H1 (cell line): ENCODE data around the gene WDR19. TPM values are rescaled to one million over a fixed set of nuclear protein-coding genes. Genes with fewer than 3 reads are reported as not detected.

Source experiments
- CTCF ChIA-PET: fragments of 300-600 bp; sonication (Branson Sonifier 250); formaldehyde crosslinking; loops from one replicate; lab custom pipeline; 2021; ENCODE audit not compliant: partially characterized antibody; lab: Charles Lee
- POLR2A ChIA-PET: fragments of 300-600 bp; sonication (Branson Sonifier 250); formaldehyde crosslinking; loops from one replicate; lab custom pipeline; 2021; ENCODE audit warnings: inconsistent platforms; ENCODE audit not compliant: partially characterized antibody; lab: Charles Lee
- DNase-seq, 2 experiments: peaks; one replicate each; pipeline versions ENCODE4 v3.0.0 to v3.0.0-alpha.2; 2010 to 2022; ENCODE audit warnings: low spot score in 2 of 2, low read depth in 1 of 2, mixed read lengths in 1 of 2
- FAIRE-seq: peaks from 2 replicates; lab custom pipeline; 2011; peaks lifted over from hg19 to GRCh38; lab: Jason Lieb, UNC
- H2AFZ ChIP-seq: 2 replicates; pipeline ENCODE4 v1.8.1; 2012; ENCODE audit warnings: low read length, inconsistent platforms
- H2AK5ac ChIP-seq: 2 replicates; pipeline ENCODE4 v1.6.1; 2013; ENCODE audit warnings: low read depth, low read length
- H2BK120ac ChIP-seq: replicated peaks from 2 replicates; pipeline ENCODE3; 2013; ENCODE audit warnings: low read depth, low read length, inconsistent platforms
- H2BK12ac ChIP-seq: 2 replicates; pipeline ENCODE4 v1.6.1; 2013; ENCODE audit warnings: low read depth, low read length
- H2BK15ac ChIP-seq: 2 replicates; pipeline ENCODE4 v1.6.1; 2013; ENCODE audit warnings: low read length
- H2BK20ac ChIP-seq: 2 replicates; pipeline ENCODE4 v1.6.1; 2013; ENCODE audit warnings: low read length
- H2BK5ac ChIP-seq: 2 replicates; pipeline ENCODE4 v1.6.1; 2013; ENCODE audit warnings: low read depth, low read length
- H3K14ac ChIP-seq: 2 replicates; pipeline ENCODE4 v1.6.1; 2013; ENCODE audit warnings: inconsistent platforms; ENCODE audit not compliant: insufficient read length
- H3K18ac ChIP-seq: 2 replicates; pipeline ENCODE4 v1.6.1; 2013; ENCODE audit warnings: low read length; ENCODE audit errors: extremely low read depth
- H3K23ac ChIP-seq: 2 replicates; pipeline ENCODE4 v1.6.1; 2013; ENCODE audit warnings: inconsistent platforms; ENCODE audit not compliant: insufficient read length
- H3K23me2 ChIP-seq: 2 replicates; pipeline ENCODE4 v1.6.1; 2013; ENCODE audit warnings: low read depth, low read length
- H3K27ac ChIP-seq: 2 replicates; pipeline ENCODE4 v1.6.1; 2011; ENCODE audit warnings: low read depth, low read length, inconsistent platforms
- H3K27me3 ChIP-seq, 4 experiments: replicated peaks in 1 of 4; 1 replicate in 1 of 4; 2 replicates in 3 of 4; pipeline versions ENCODE4 v1.6.1 to v1.8.1; 2011 to 2013; ENCODE audit warnings: low read length in 3 of 4, mild to moderate bottlenecking in 3 of 4, inconsistent platforms in 2 of 4, mixed read lengths in 2 of 4, moderate library complexity in 1 of 4; ENCODE audit not compliant: control insufficient read depth in 3 of 4, insufficient read depth in 3 of 4; ENCODE audit errors: extremely low read depth in 1 of 4
- H3K36me3 ChIP-seq, 4 experiments: 2 replicates each; pipeline versions ENCODE4 v1.6.1 to v1.8.1; 2011 to 2013; ENCODE audit warnings: mild to moderate bottlenecking in 4 of 4, low read length in 3 of 4, moderate library complexity in 2 of 4, control low read depth in 1 of 4, inconsistent platforms in 1 of 4; ENCODE audit not compliant: insufficient read depth in 4 of 4, control insufficient read depth in 2 of 4
- H3K4ac ChIP-seq: replicated peaks from 2 replicates; pipeline ENCODE3; 2013; ENCODE audit warnings: low read length, low read depth, mixed read lengths, inconsistent platforms; ENCODE audit not compliant: insufficient read length
- H3K4me1 ChIP-seq, 4 experiments: replicated peaks in 1 of 4; 1 replicate in 1 of 4; 2 replicates in 3 of 4; pipeline versions ENCODE4 v1.6.1 to v1.8.1; 2011 to 2013; ENCODE audit warnings: low read length in 3 of 4, inconsistent platforms in 2 of 4, mixed read lengths in 1 of 4; ENCODE audit not compliant: insufficient read depth in 4 of 4, control insufficient read depth in 3 of 4
- H3K4me2 ChIP-seq, 2 experiments: 2 replicates each; pipeline versions ENCODE4 v1.6.1 to v1.8.1; 2011 to 2013; ENCODE audit warnings: low read depth in 2 of 2, low read length in 2 of 2, control low read depth in 1 of 2, inconsistent platforms in 1 of 2, mild to moderate bottlenecking in 1 of 2; ENCODE audit not compliant: insufficient read depth in 1 of 2
- H3K4me3 ChIP-seq, 4 experiments: fragments of 200-600, 300-600 bp in 1 of 4; sonication (generic), shearing (Covaris generic), sonication (Bioruptor Twin) in 1 of 4; 2 replicates each; pipeline versions ENCODE4 v1.5.1 to v1.8.1; 2011 to 2016; ENCODE audit warnings: low read length in 4 of 4, low read depth in 3 of 4, control low read depth in 2 of 4, inconsistent platforms in 2 of 4, mild to moderate bottlenecking in 2 of 4, mixed read lengths in 1 of 4, moderate library complexity in 1 of 4; ENCODE audit not compliant: insufficient read depth in 2 of 4; ENCODE audit errors: extremely low read depth in 1 of 4
- H3K56ac ChIP-seq: replicated peaks from 2 replicates; pipeline ENCODE3; 2013; ENCODE audit warnings: low read depth, mild to moderate bottlenecking, mixed read lengths, low read length, inconsistent platforms; ENCODE audit not compliant: insufficient read length
- H3K79me1 ChIP-seq: 2 replicates; pipeline ENCODE4 v1.6.1; 2013; ENCODE audit warnings: low read depth, low read length, control low read depth
- H3K79me2 ChIP-seq, 2 experiments: 2 replicates each; pipeline versions ENCODE4 v1.6.1 to v1.8.1; 2012 to 2013; ENCODE audit warnings: low read length in 2 of 2, mild to moderate bottlenecking in 2 of 2, inconsistent platforms in 1 of 2; ENCODE audit not compliant: insufficient read depth in 2 of 2, control insufficient read depth in 1 of 2
- H3K9ac ChIP-seq, 4 experiments: replicated peaks in 1 of 4; 1 replicate in 1 of 4; 2 replicates in 3 of 4; pipeline versions ENCODE4 v1.6.1 to v1.8.1; 2011 to 2013; ENCODE audit warnings: low read depth in 3 of 4, low read length in 3 of 4, control low read depth in 2 of 4, mild to moderate bottlenecking in 2 of 4, moderate library complexity in 2 of 4, inconsistent platforms in 1 of 4; ENCODE audit errors: extremely low read depth in 1 of 4
- H3K9me3 ChIP-seq, 2 experiments: 2 replicates each; pipeline versions ENCODE4 v1.6.1 to v1.8.1; 2012 to 2013; ENCODE audit warnings: mild to moderate bottlenecking in 2 of 2, moderate library complexity in 2 of 2, control low read depth in 1 of 2, inconsistent platforms in 1 of 2, low read depth in 1 of 2, low read length in 1 of 2, mixed read lengths in 1 of 2; ENCODE audit not compliant: insufficient read depth in 2 of 2
- H4K20me1 ChIP-seq, 2 experiments: replicated peaks in 1 of 2; 2 replicates each; pipeline versions ENCODE3 to v1.8.1; 2011 to 2013; ENCODE audit warnings: inconsistent platforms in 2 of 2, low read length in 2 of 2, mild to moderate bottlenecking in 1 of 2; ENCODE audit not compliant: insufficient read depth in 2 of 2, control insufficient read depth in 1 of 2
- H4K5ac ChIP-seq: 2 replicates; pipeline ENCODE4 v1.6.1; 2013; ENCODE audit warnings: low read length, low read depth, mixed read lengths, inconsistent platforms; ENCODE audit not compliant: insufficient read length
- H4K8ac ChIP-seq: 2 replicates; pipeline ENCODE4 v1.8.0; 2013; ENCODE audit warnings: mild to moderate bottlenecking, moderate library complexity, low read length, inconsistent platforms; ENCODE audit not compliant: insufficient read depth; ENCODE audit errors: extremely low read depth
- H4K91ac ChIP-seq: replicated peaks from 2 replicates; pipeline ENCODE3; 2013; ENCODE audit warnings: low read length, mixed read lengths, inconsistent platforms; ENCODE audit not compliant: insufficient read length
- BACH1 ChIP-seq: IDR thresholded peaks from 2 replicates; pipeline ENCODE4 v1.6.1; 2012; ENCODE audit warnings: low read length, improper control_type of control experiment
- CTCF ChIP-seq, 3 experiments: IDR thresholded peaks; 1 replicate in 2 of 3; 2 replicates in 1 of 3; pipeline versions ENCODE4 v1.5.1 to v1.6.1; 2011; ENCODE audit warnings: low read length in 3 of 3, mild to moderate bottlenecking in 3 of 3, inconsistent platforms in 2 of 3, low read depth in 1 of 3, moderate library complexity in 1 of 3; ENCODE audit not compliant: insufficient read depth in 1 of 3; ENCODE audit errors: control extremely low read depth in 1 of 3
- GTF2F1 ChIP-seq: IDR thresholded peaks from 2 replicates; pipeline ENCODE4 v1.6.1; 2012; ENCODE audit warnings: low read depth, low read length, improper control_type of control experiment, borderline replicate concordance
- HDAC2 ChIP-seq, 2 experiments: fragments of 300-600 bp in 1 of 2; sonication (generic) in 1 of 2; IDR thresholded peaks; 2 replicates each; pipeline ENCODE4 v1.6.1; 2011 to 2012; ENCODE audit warnings: low read depth in 2 of 2, low read length in 2 of 2, mild to moderate bottlenecking in 2 of 2, moderate library complexity in 2 of 2, borderline replicate concordance in 1 of 2, inconsistent platforms in 1 of 2
- POLR2AphosphoS5 ChIP-seq: IDR thresholded peaks from 2 replicates; pipeline ENCODE4 v1.6.1; 2011; ENCODE audit warnings: low read depth, low read length
- POU5F1 ChIP-seq: IDR thresholded peaks from 2 replicates; pipeline ENCODE4 v1.6.1; 2011; ENCODE audit warnings: low read depth, mild to moderate bottlenecking, low read length, moderate library complexity
- RBBP5 ChIP-seq: IDR thresholded peaks from 2 replicates; pipeline ENCODE4 v1.7.1; 2012; ENCODE audit warnings: low read depth, mild to moderate bottlenecking, inconsistent platforms, low read length, moderate library complexity, borderline replicate concordance
- SP2 ChIP-seq: IDR thresholded peaks from 2 replicates; pipeline ENCODE4 v1.6.1; 2012; ENCODE audit warnings: mild to moderate bottlenecking, low read length, inconsistent platforms
- SRF ChIP-seq: IDR thresholded peaks from 2 replicates; pipeline ENCODE4 v1.6.1; 2011; ENCODE audit warnings: mild to moderate bottlenecking, low read depth, low read length, moderate library complexity
- TEAD4 ChIP-seq: IDR thresholded peaks from 2 replicates; pipeline ENCODE4 v1.6.1; 2012; ENCODE audit warnings: low read depth, low read length, inconsistent platforms, mixed read lengths
- ZNF274 ChIP-seq: IDR thresholded peaks from 2 replicates; pipeline ENCODE4 v1.7.0; 2012; ENCODE audit warnings: low read length, borderline replicate concordance; ENCODE audit errors: extremely low read depth
- whole genome bisulfite sequencing, 2 experiments: shearing (Covaris generic) in 1 of 2; methylation state at CpG; one replicate each; pipeline versions ENCODE4 v1.1.6 to v1.1.7; 2013 to 2015; ENCODE audit warnings: low lambda C conversion rate in 2 of 2, mixed read lengths in 2 of 2, inconsistent platforms in 1 of 2, low coverage in 1 of 2, missing lambda C conversion rate in 1 of 2; ENCODE audit not compliant: insufficient replicate concordance in 2 of 2, insufficient coverage in 1 of 2, insufficient read length in 1 of 2; ENCODE audit errors: extremely low coverage in 1 of 2, missing lambda C conversion rate in 1 of 2; 5-methylcytosine and 5-hydroxymethylcytosine counted together
- polyA plus RNA-seq, 7 experiments: library from polyadenylated mRNA; depleted of rRNA in 3 of 7; stranded (reverse) in 5 of 7; unstranded in 2 of 7; fragments of >200 nt in 5 of 7; fragments of 200-250 nt in 2 of 7; gene quantifications; 1 replicate in 5 of 7; 2 replicates in 1 of 7; 4 replicates in 1 of 7; pipeline versions ENCODE4 v1.2.1 to v1.2.3, GENCODE V29; 2011 to 2013; ENCODE audit warnings: missing spikeins in 2 of 7, mixed read lengths in 2 of 7
- total RNA-seq: library from RNA; stranded (reverse); fragmentation: NEBNext Ultra II Directional; extraction: Animal tissue kit (Norgen Biotek cat#: 25700); gene quantifications from 2 replicates; pipeline ENCODE4 v1.2.1, GENCODE V29; 2021
- TF ChIP-seq, protein P1 (sequence below): IDR thresholded peaks from 2 replicates; pipeline ENCODE4 v1.6.1; 2012; ENCODE audit warnings: inconsistent platforms

Gene WDR19
- total and polyA plus RNA-seq, 2 of the 8 experiments (the other 6 are each of a cell fraction or from before 2014, with no cell fraction given) = 22.2 to 23.3 TPM

- Histone ChIP-seq H2AFZ (no peak overlapping the region), H3K9ac (no peak overlapping the region), H2BK15ac (no peak overlapping the region), H3K4ac (no peak overlapping the region), H2BK5ac (no peak overlapping the region), H3K23me2 (no peaks in the 10 kb centered on the region), H3K56ac (no peak overlapping the region), H3K79me1 (no peaks in the 10 kb centered on the region), H3K23ac (no peak overlapping the region), H3K18ac (no peak overlapping the region), H3K36me3 (peaks cover 0 to 3% (median 0%) of the 10 kb centered on the region in 4 experiments; a peak in 1 of 8 replicates), H2BK12ac (no peak overlapping the region), H3K4me3 (no peak overlapping the region), H3K27me3 (peaks cover 0 to 1% (median 0%) of the 10 kb centered on the region in 4 experiments; a peak in 1 of 7 replicates), H4K8ac (no peak overlapping the region), H3K79me2 (no peaks in the 10 kb centered on the region), H3K9me3 (no peaks in the 10 kb centered on the region), H3K27ac (no peak overlapping the region), H3K4me1 (no peaks in the 10 kb centered on the region), H3K14ac (no peak overlapping the region), H2BK120ac (no peak overlapping the region), H2BK20ac (no peak overlapping the region), H4K91ac (no peak overlapping the region), H4K20me1 (no peaks in the 10 kb centered on the region), H4K5ac (no peak overlapping the region), H2AK5ac (no peak overlapping the region), H3K4me2 (no peak overlapping the region)
- ChIA-PET CTCF (no interaction called here), POLR2A (no interaction called here)
- no peak for DNase-seq
- no peak for FAIRE-seq
- 93% methylated on average over 3 of the region's 3 CpGs; no CpG with 5 or more reads in 1 of the 2 experiments for WGBS, 2 experiments
- TF ChIP-seq TEAD4 (no peak), POLR2AphosphoS5 (no peak), HDAC2 (IDR thresholded peaks at IDR 0.05; ENCODE audit: borderline replicate concordance in 1 of 2, low read depth in 2 of 2, low read length in 2 of 2) (no peak), GTF2F1 (no peak), BACH1 (no peak), SP2 (no peak), ZNF274 (no peak), RBBP5 (no peak), CTCF (IDR thresholded peaks at IDR 0.05; ENCODE audit: control extremely low read depth in 1 of 3, insufficient read depth in 1 of 3, low read depth in 1 of 3, low read length in 3 of 3) (no peak), SRF (no peak), POU5F1 (no peak)
- TF ChIP-seq, protein P1, sequence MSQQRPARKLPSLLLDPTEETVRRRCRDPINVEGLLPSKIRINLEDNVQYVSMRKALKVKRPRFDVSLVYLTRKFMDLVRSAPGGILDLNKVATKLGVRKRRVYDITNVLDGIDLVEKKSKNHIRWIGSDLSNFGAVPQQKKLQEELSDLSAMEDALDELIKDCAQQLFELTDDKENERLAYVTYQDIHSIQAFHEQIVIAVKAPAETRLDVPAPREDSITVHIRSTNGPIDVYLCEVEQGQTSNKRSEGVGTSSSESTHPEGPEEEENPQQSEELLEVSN = no peak
Measured at GRCh38 chr4:39237179-39237578, 54.9 kb downstream of the WDR19 start.
